HepG2 (cell line): ENCODE data around the gene POU6F2.

Experiments
- CTCF ChIP-seq: sonication (generic); formaldehyde crosslinking; IDR thresholded peaks from 2 replicates; pipeline ENCODE4 v1.5.0; 2020; ENCODE audit warnings: mild to moderate bottlenecking, missing genetic modification reagents, moderate library complexity
- JUN ChIP-seq: sonication (generic); formaldehyde crosslinking; IDR thresholded peaks from 2 replicates; pipeline ENCODE4 v1.4.0; 2020; ENCODE audit warnings: mild to moderate bottlenecking, missing genetic modification reagents
- KAT7 ChIP-seq: IDR thresholded peaks from 2 replicates; pipeline ENCODE4 v1.6.1; 2018; ENCODE audit warnings: borderline replicate concordance, missing compliant biosample characterization
- MAF1 ChIP-seq: sonication (generic); formaldehyde crosslinking; IDR thresholded peaks from 2 replicates; pipeline ENCODE4 v1.5.0; 2020; ENCODE audit warnings: missing genetic modification reagents, borderline replicate concordance
- POLR2A ChIP-seq, 2 experiments: IDR thresholded peaks; 2 replicates each; pipeline ENCODE4 v1.6.1; 2011; ENCODE audit warnings: low read depth in 2 of 2, low read length in 2 of 2, mild to moderate bottlenecking in 1 of 2, moderate library complexity in 1 of 2; ENCODE audit not compliant: insufficient read depth in 1 of 2
- ZMYM3 ChIP-seq: sonication (generic); formaldehyde crosslinking; IDR thresholded peaks from 2 replicates; pipeline ENCODE4 v1.5.1; 2020; ENCODE audit warnings: mild to moderate bottlenecking, missing genetic modification reagents
- ZNF335 ChIP-seq: sonication (generic); formaldehyde crosslinking; IDR thresholded peaks from 2 replicates; pipeline ENCODE4 v1.4.0; 2020; ENCODE audit warnings: missing genetic modification reagents

GRCh38 chr7:39402034-39402433 is 424.3 kb downstream of the POU6F2 start:
- no peak for TF ChIP-seq CTCF (CRISPR knock-in tag)
- TF ChIP-seq MAF1 (CRISPR knock-in tag): no peak
- TF ChIP-seq POLR2A (IDR thresholded peaks at IDR 0.05; ENCODE audit: insufficient read depth in 1 of 2, low read depth in 2 of 2, low read length in 2 of 2): no peak
- TF ChIP-seq ZMYM3 (CRISPR knock-in tag): no peak
- TF ChIP-seq ZNF335 (CRISPR knock-in tag): no peak
- TF ChIP-seq KAT7: no peak
- no peak for TF ChIP-seq JUN (CRISPR knock-in tag)
